Endodermal cell (in vitro differentiated cells): ENCODE data around the gene ZNHIT3. TPM values are rescaled to one million over a fixed set of nuclear protein-coding genes. Genes with fewer than 3 reads are reported as not detected.

Experiments used
- DNase-seq: peaks from one replicate; pipeline ENCODE4 v3.0.0-alpha.2; 2017
- H3K27ac ChIP-seq: 2 replicates; pipeline ENCODE4 v1.5.1; 2013; ENCODE audit warnings: mild to moderate bottlenecking, low read depth, low read length, moderate library complexity
- H3K27me3 ChIP-seq: 2 replicates; pipeline ENCODE4 v1.6.1; 2013; ENCODE audit warnings: mild to moderate bottlenecking, low read length, moderate library complexity; ENCODE audit not compliant: insufficient read depth, control insufficient read depth, poor library complexity, severe bottlenecking
- H3K36me3 ChIP-seq: 2 replicates; pipeline ENCODE4 v1.7.0; 2013; ENCODE audit warnings: mild to moderate bottlenecking, low read length, moderate library complexity; ENCODE audit not compliant: control insufficient read depth, insufficient read depth
- H3K4me1 ChIP-seq: one replicate; pipeline ENCODE4 v1.7.0; 2013; ENCODE audit warnings: low read length; ENCODE audit not compliant: control insufficient read depth, insufficient read depth
- H3K4me3 ChIP-seq: 2 replicates; pipeline ENCODE4 v1.5.1; 2013; ENCODE audit warnings: mild to moderate bottlenecking, low read length, moderate library complexity
- H3K9ac ChIP-seq: 2 replicates; pipeline ENCODE4 v1.6.1; 2013; ENCODE audit warnings: mild to moderate bottlenecking, low read length, moderate library complexity; ENCODE audit not compliant: poor library complexity, severe bottlenecking; ENCODE audit errors: extremely low read depth
- H3K9me3 ChIP-seq: 2 replicates; pipeline ENCODE4 v1.6.1; 2013; ENCODE audit warnings: mild to moderate bottlenecking, low read length, moderate library complexity; ENCODE audit not compliant: control insufficient read depth
- H3K27ac Mint-ChIP-seq: 2 replicates; pipeline ENCODE4 v1.8.0; 2020; ENCODE audit warnings: mixed read lengths
- H3K27me3 Mint-ChIP-seq: 2 replicates; pipeline ENCODE4 v1.8.0; 2021; ENCODE audit warnings: mild to moderate bottlenecking, mixed read lengths; ENCODE audit not compliant: insufficient read depth
- H3K36me3 Mint-ChIP-seq: 2 replicates; pipeline ENCODE4 v1.8.0; 2020; ENCODE audit warnings: low read depth, mixed read lengths
- H3K4me1 Mint-ChIP-seq: 2 replicates; pipeline ENCODE4 v1.8.0; 2020; ENCODE audit warnings: mixed read lengths
- H3K4me3 Mint-ChIP-seq: 2 replicates; pipeline ENCODE4 v1.8.0; 2020; ENCODE audit warnings: mild to moderate bottlenecking, moderate library complexity, mixed read lengths
- H3K9me3 Mint-ChIP-seq: 2 replicates; pipeline ENCODE4 v1.8.0; 2020; ENCODE audit warnings: mild to moderate bottlenecking, mixed read lengths
- WGBS, 2 experiments: methylation state at CpG; one replicate each; pipeline versions ENCODE4 v1.1.5 to v1.1.7; 2013; ENCODE audit warnings: missing lambda C conversion rate in 2 of 2, mixed read lengths in 1 of 2; ENCODE audit not compliant: insufficient coverage in 1 of 2, insufficient read length in 1 of 2; 5-methylcytosine and 5-hydroxymethylcytosine counted together
- total RNA-seq, 2 donors: library from RNA; stranded (reverse); fragmentation: NEBNext Ultra II Directional in 1 of 2; extraction: Animal tissue kit (Norgen Biotek cat#: 25700) in 1 of 2; gene quantifications; 2 replicates in 1 of 2; 3 replicates in 1 of 2; pipeline ENCODE4 v1.2.1, GENCODE V29; 2021
- TF ChIP-seq, protein P1 (sequence below): fragments of 200-600 bp; sonication (generic); conservative IDR thresholded peaks from 2 replicates; pipeline ENCODE4 v1.5.0; 2021; ENCODE audit warnings: antibody characterized with exemption, mild to moderate bottlenecking

The ZNHIT3 gene
- total RNA-seq, 2 donors from 2014 or later: 59.6 to 67.3 TPM

DNA sequence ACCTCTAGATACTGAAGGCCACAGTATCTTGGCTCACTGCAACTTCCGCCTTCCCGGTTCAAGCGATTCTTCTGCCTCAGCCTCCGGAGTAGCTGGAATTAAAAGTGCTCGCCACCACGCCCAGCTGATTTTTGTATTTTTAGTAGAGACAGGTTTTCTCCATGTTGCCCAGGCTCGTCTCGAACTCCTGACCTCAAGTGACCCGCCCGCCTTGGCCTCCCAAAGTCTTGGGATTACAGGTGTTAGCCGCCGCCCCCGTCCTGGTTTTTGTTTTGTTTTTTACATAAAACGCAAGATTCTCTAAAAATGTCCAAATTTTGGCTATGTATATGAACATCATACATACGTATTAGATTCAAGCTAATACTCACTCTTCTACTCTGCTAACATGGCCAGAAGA, 56.3 kb downstream of the ZNHIT3 start:
- no peaks in the 10 kb centered on the region for H3K27me3 ChIP-seq

DNA sequence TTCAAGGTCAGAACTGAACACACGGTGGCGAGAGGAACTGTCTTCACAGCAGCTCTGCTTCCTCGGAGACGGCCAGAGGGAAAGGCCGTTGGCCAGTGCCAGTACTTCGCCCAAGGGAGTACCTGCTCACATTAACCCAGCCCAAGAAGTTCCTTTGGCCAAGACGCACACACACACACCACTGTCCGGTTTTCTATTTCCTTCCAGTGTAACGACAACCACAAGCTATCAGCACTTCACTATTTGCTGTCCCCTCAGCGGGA, 57.5 kb downstream of the ZNHIT3 start:
- no peaks in the 10 kb centered on the region for H3K4me1 ChIP-seq
- H3K9me3 ChIP-seq: no peaks in the 10 kb centered on the region
- TF ChIP-seq, protein P1, sequence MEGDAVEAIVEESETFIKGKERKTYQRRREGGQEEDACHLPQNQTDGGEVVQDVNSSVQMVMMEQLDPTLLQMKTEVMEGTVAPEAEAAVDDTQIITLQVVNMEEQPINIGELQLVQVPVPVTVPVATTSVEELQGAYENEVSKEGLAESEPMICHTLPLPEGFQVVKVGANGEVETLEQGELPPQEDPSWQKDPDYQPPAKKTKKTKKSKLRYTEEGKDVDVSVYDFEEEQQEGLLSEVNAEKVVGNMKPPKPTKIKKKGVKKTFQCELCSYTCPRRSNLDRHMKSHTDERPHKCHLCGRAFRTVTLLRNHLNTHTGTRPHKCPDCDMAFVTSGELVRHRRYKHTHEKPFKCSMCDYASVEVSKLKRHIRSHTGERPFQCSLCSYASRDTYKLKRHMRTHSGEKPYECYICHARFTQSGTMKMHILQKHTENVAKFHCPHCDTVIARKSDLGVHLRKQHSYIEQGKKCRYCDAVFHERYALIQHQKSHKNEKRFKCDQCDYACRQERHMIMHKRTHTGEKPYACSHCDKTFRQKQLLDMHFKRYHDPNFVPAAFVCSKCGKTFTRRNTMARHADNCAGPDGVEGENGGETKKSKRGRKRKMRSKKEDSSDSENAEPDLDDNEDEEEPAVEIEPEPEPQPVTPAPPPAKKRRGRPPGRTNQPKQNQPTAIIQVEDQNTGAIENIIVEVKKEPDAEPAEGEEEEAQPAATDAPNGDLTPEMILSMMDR: peak; percentile 31
- H3K36me3 ChIP-seq: peaks cover 21% of the 10 kb centered on the region
- WGBS, 2 experiments: 5 to 10% methylated on average over 4 to 10 of the region's 10 CpGs
- no peaks in the 10 kb centered on the region for H3K27me3 Mint-ChIP-seq
- peaks cover 16% of the 10 kb centered on the region for H3K4me1 Mint-ChIP-seq
- H3K4me3 Mint-ChIP-seq: peak overlapping the region; percentile 93
- peaks cover 9% of the 10 kb centered on the region for H3K36me3 Mint-ChIP-seq
- H3K9ac ChIP-seq: peak overlapping the region; percentile 95
- peak overlapping the region; percentile 99 for H3K27ac Mint-ChIP-seq
- peak; percentile 86 for DNase-seq
- peak overlapping the region; percentile 89 for H3K27ac ChIP-seq
- H3K27me3 ChIP-seq: no peaks in the 10 kb centered on the region
- no peaks in the 10 kb centered on the region for H3K9me3 Mint-ChIP-seq
- H3K4me3 ChIP-seq: peak overlapping the region; percentile 95

More for the DNA sequence above, 56.3 kb downstream of the ZNHIT3 start:
- Histone ChIP-seq H3K4me3 (peak overlapping the region; percentile 95), H3K4me1 (no peaks in the 10 kb centered on the region), H3K9ac (no peak overlapping the region), H3K9me3 (no peaks in the 10 kb centered on the region), H3K27ac (no peak overlapping the region), H3K36me3 (peaks cover 27% of the 10 kb centered on the region)
- Mint-ChIP-seq H3K4me3 (no peak overlapping the region), H3K36me3 (peaks cover 11% of the 10 kb centered on the region), H3K4me1 (peaks cover 13% of the 10 kb centered on the region), H3K9me3 (no peaks in the 10 kb centered on the region), H3K27ac (no peak overlapping the region), H3K27me3 (no peaks in the 10 kb centered on the region)
- DNase-seq: no peak
- 92 to 96% methylated on average over 13 to 15 of the region's 15 CpGs for WGBS, 2 experiments
- TF ChIP-seq, protein P1: no peak

DNA sequence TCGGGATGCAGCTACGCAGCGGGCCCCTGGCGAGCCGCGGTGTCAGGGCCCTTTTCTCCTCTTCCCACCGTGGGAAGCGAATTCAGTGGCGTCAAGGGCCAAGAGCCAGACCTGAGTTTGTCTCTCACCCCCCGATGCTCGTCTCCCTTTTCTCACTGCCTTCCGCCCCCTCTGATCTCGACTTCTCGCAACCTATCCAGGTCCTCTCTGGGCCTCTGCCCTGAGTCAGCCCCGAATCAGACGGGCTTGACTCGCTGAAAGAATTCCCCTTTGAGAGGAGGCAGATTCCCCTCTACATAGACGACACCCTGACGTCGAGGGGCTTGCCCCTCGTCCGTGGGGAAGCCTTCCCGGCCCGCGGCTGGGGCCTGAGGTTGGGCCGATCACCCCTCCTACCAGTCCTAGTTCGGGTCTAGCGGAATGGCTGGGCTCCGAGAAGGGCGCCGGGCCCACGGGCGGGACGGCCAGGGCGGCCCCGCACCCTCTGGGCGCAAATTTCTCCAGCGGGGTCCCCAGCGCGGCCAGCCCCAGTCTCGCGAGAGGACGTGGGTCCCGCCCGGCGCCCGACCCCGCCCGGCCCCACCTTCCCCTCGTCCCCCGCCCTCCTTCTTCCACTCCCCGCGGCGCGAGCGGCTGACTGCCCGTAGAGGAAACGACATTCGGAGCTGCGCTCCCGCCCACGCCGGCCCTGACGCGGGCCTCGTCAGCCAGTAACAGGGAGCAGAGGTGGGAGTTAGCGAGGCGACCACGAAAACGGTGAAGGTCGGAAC, 58.0 kb downstream of the ZNHIT3 start, which contains the start of gene GGNBP2:
TSS of gene GGNBP2 (plus strand) at position 613 of the 770 bp plus-strand sequence. CDS start 806 bp downstream, outside the sequence.
- Histone ChIP-seq H3K27ac (peak within 1 kb of the TSS; percentile 94), H3K9ac (peak within 1 kb of the TSS; percentile 95), H3K4me1 (no peaks in the 10 kb centered on the region), H3K4me3 (peak within 1 kb of the TSS; percentile 99), H3K9me3 (no peaks in the 10 kb centered on the region), H3K27me3 (no peaks in the 10 kb centered on the region), H3K36me3 (peaks cover 23% of the 10 kb centered on the region)
- TF ChIP-seq, protein P1: no peak
- WGBS, 2 experiments: 0% methylated on average over 16 to 67 of the region's 71 CpGs
- H3K27ac Mint-ChIP-seq: peak within 1 kb of the TSS; percentile 99
- peak within 1 kb of the TSS; percentile 93 for H3K4me3 Mint-ChIP-seq
- H3K9me3 Mint-ChIP-seq: no peaks in the 10 kb centered on the region
- H3K4me1 Mint-ChIP-seq: peaks cover 16% of the 10 kb centered on the region
- peaks cover 11% of the 10 kb centered on the region for H3K36me3 Mint-ChIP-seq
- peak; percentile 99 for DNase-seq
- no peaks in the 10 kb centered on the region for H3K27me3 Mint-ChIP-seq
